Measurements from ENCODE around the gene ANAPC15. TPM values are rescaled to one million over a fixed set of nuclear protein-coding genes. Genes with fewer than 3 reads are reported as not detected.
A peak's percentile ranks its signal among the peaks of the same experiment; 100 is the strongest.

ANAPC15 gene
- total and polyA plus RNA-seq, 5 donors = 36.3 to 77.7 (median 42.4) TPM

DNA sequence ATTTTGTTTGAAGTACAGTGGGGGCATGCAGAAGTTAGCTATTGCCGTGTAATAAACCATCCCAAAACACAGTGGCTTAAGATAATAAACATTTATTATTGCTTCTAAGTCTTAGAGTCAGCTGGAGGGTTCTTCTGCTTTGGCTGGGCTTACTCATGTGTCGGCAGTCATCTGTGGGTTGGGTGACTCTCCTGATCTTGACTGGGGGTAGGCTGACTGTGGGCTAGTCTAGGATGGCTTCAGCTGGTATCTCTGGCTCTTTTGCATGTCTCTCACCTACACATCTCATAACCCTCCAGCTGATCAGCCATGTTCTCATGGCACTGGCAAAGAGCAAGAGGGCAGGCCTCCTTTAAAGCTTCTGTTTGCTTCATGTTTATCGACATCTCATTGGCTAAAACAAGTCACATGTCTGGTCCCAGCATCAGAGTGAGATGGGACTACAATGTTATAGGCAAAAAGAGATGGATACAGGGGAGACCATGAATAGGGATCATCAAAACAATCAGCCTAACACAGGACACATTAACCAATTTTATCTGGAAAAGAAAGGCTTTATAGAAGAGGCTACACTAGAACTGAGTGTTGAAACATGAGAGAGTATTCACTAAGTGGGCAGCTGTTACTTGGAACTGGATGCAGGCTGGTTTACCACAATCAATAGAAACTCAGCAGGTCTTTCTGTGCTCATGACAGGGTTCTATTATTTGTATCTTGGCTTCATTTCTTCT, 26.7 kb downstream of the ANAPC15 start:
- 91% methylated on average over 3 of the region's 3 CpGs for WGBS
- Histone ChIP-seq H3K27me3 (ENCODE audit: control insufficient read depth, insufficient read depth) (no peaks in the 10 kb centered on the region), H3K4me1 (ENCODE audit: control insufficient read depth, insufficient read depth, low read length) (no peaks in the 10 kb centered on the region), H3K4me3 (ENCODE audit: low read length) (no peak overlapping the region), H3K9me3 (ENCODE audit: control insufficient read depth, low read length) (no peaks in the 10 kb centered on the region), H3K27ac (ENCODE audit: low read length) (no peak overlapping the region)
- DNase-seq = no peak
- ATAC-seq = no peak
- intact Hi-C loops (cut with DNase I) = no loop called here

DNA sequence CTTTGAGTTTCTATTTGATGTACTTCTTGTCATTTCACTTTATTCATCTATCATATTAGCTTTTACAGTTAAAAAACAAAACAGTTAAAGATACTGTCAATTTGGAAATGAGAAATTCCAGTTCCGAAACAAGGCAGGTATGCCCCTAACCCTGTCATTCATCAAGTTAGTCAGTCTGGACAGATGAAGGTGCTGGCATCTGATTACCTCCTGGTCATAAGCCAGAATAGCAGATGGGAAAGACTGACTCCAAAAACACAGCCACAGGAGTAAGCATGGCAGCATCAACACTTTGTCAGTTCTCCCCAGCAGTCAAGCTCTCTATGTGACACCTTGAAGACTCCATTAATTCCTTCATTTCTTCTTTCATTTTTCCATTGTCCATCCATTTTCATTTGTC, 27.5 kb downstream of the ANAPC15 start:
- Histone ChIP-seq H3K4me3 (ENCODE audit: low read length) (no peak overlapping the region), H3K4me1 (ENCODE audit: control insufficient read depth, insufficient read depth, low read length) (no peaks in the 10 kb centered on the region), H3K9me3 (ENCODE audit: control insufficient read depth, low read length) (no peaks in the 10 kb centered on the region), H3K27ac (ENCODE audit: low read length) (no peak overlapping the region), H3K27me3 (ENCODE audit: control insufficient read depth, insufficient read depth) (no peaks in the 10 kb centered on the region)
- no peak for DNase-seq
- no peak for ATAC-seq
- intact Hi-C loops (cut with DNase I) = loop anchor here in 2 of 4 donors (5.0 kb wide), 2 partner anchors 43 to 58 kb away; no protein-coding TSS in a partner anchor
- WGBS = 90% methylated on average over 1 of the region's 1 CpG

DNA sequence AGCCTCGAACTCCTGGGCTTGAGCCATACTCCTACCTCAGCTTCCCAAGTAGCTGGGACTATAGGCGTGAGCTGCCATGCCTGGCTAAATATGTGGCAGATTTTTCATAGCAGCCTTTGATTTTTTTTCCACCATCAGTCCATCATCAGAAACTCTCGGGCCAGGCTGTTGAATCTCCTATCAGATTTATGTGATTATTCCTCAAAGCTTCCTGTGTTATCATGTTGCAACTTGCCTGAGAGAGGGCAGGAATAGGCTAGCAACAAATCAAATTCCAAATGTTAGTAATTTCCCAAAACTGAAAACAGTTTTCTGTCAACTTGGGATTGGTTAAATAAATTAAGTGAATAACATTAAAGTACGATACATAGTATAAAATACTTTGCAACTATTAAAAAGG, 28.4 kb downstream of the ANAPC15 start:
- no peak for DNase-seq
- intact Hi-C loops (cut with DNase I) = loop anchor here in 2 of 4 donors (5.0 kb wide), 2 partner anchors 42 to 57 kb away; no protein-coding TSS in a partner anchor
- 86% methylated on average over 4 of the region's 4 CpGs for WGBS

DNA sequence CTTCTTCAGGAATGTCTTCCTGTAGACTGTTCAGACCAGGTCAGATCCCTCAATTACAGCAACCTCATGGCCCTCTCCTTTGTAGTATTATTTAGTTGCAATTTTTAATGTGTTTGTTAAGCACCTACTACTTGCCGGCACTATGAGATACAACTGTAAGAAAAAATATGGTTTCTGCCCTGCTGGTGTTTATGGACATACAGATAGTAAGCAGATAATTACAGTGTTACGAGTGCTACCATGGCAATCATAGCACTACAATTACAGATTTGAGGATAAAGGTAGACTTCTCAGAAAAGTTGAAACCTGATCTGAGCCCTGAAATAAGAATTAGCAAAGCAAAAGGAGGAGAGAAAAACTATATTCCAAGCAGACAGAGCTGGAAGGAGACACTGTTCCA, 29.1 kb downstream of the ANAPC15 start:
- H3K27me3 ChIP-seq (ENCODE audit: control insufficient read depth, insufficient read depth) = no peaks in the 10 kb centered on the region
- DNase-seq (no peak), ATAC-seq (no peak)
- intact Hi-C loops (cut with DNase I) = loop anchor here in 2 of 4 donors (5.0 kb wide), 2 partner anchors 41 to 56 kb away; no protein-coding TSS in a partner anchor
- WGBS = 93% methylated on average over 2 of the region's 2 CpGs
- no peaks in the 10 kb centered on the region for H3K9me3 ChIP-seq (ENCODE audit: control insufficient read depth, low read length)
- H3K4me1 ChIP-seq (ENCODE audit: control insufficient read depth, insufficient read depth, low read length) = no peaks in the 10 kb centered on the region
- no peak overlapping the region for H3K27ac ChIP-seq (ENCODE audit: low read length)
- no peak overlapping the region for H3K4me3 ChIP-seq (ENCODE audit: low read length)

More for the DNA sequence above, 28.4 kb downstream of the ANAPC15 start:
- Histone ChIP-seq H3K27me3 (ENCODE audit: control insufficient read depth, insufficient read depth) (no peaks in the 10 kb centered on the region), H3K27ac (ENCODE audit: low read length) (no peak overlapping the region), H3K9me3 (ENCODE audit: control insufficient read depth, low read length) (no peaks in the 10 kb centered on the region), H3K4me3 (ENCODE audit: low read length) (no peak overlapping the region), H3K4me1 (ENCODE audit: control insufficient read depth, insufficient read depth, low read length) (no peaks in the 10 kb centered on the region)
- ATAC-seq = no peak

DNA sequence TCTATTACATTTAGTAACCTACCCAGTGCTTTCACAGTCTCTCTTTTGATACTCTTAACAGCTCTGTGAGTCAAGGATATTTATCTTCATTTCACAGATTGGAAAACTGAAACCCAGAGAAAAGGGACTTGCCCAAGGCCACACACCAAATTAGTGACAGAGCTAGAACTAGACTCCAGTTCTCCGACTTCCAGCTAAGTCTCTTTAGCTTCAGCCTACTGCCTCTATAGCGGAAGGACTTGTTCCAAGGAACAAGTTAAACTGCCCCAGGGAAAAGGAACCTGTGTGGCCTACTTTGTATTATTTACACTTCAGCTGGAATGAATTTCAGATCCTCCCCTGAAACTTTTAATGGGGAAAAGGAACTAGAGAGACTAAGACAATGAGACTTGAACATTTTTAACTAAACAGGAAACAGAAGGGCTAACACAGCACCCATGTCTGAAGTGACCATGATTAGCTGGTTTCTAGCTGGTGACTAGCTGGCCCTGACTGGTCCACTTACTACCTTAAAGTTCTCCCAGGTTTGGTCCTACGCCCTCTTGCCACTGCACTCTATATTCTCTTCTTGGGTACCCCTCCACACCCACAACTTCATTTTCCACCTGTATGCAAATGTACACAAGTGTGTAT, 30.6 kb downstream of the ANAPC15 start:
- no peaks in the 10 kb centered on the region for H3K9me3 ChIP-seq (ENCODE audit: control insufficient read depth, low read length)
- H3K4me3 ChIP-seq (ENCODE audit: low read length) = no peak overlapping the region
- intact Hi-C loops (cut with DNase I) = loop anchor here in 2 of 4 donors (5.0 kb wide), 2 partner anchors 40 to 55 kb away; no protein-coding TSS in a partner anchor
- no peak overlapping the region for H3K27ac ChIP-seq (ENCODE audit: low read length)
- ATAC-seq (no peak), DNase-seq (no peak)
- H3K4me1 ChIP-seq (ENCODE audit: control insufficient read depth, insufficient read depth, low read length) = no peaks in the 10 kb centered on the region
- 93% methylated on average over 3 of the region's 3 CpGs for WGBS
- H3K27me3 ChIP-seq (ENCODE audit: control insufficient read depth, insufficient read depth) = no peaks in the 10 kb centered on the region

DNA sequence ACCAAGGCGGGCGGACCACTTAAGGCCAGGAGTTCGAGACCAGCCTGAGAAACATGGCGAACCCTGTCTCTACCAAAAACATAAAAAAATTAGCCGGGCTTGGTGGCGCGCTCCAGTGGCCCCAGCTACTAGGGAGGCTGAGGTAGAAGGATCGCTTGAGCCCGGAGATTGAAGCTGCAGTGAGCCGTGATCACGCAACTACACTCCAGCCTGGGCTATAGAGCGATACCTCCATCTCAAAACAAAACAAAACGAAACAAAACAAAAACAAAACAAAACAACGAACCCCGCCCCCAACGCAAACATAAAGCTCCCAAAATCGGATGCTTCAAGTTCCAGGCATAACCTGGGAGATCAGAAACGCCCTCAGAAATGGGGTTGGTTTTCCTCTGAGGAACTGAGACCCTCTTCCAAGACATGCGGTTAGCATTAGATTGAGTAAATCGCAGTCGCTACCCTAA, 31.3 kb downstream of the ANAPC15 start:
- WGBS = 74% methylated on average over 21 of the region's 21 CpGs
- Histone ChIP-seq H3K4me3 (ENCODE audit: low read length) (peak overlapping the region; percentile 72), H3K9me3 (ENCODE audit: control insufficient read depth, low read length) (no peaks in the 10 kb centered on the region), H3K4me1 (ENCODE audit: control insufficient read depth, insufficient read depth, low read length) (no peaks in the 10 kb centered on the region), H3K27ac (ENCODE audit: low read length) (peak overlapping the region; percentile 93), H3K27me3 (ENCODE audit: control insufficient read depth, insufficient read depth) (no peaks in the 10 kb centered on the region)
- intact Hi-C loops (cut with DNase I) = loop anchor here in 2 of 4 donors (5.0 kb wide), 2 partner anchors 39 to 54 kb away; no protein-coding TSS in a partner anchor
- no peak for DNase-seq
- no peak for ATAC-seq

DNA sequence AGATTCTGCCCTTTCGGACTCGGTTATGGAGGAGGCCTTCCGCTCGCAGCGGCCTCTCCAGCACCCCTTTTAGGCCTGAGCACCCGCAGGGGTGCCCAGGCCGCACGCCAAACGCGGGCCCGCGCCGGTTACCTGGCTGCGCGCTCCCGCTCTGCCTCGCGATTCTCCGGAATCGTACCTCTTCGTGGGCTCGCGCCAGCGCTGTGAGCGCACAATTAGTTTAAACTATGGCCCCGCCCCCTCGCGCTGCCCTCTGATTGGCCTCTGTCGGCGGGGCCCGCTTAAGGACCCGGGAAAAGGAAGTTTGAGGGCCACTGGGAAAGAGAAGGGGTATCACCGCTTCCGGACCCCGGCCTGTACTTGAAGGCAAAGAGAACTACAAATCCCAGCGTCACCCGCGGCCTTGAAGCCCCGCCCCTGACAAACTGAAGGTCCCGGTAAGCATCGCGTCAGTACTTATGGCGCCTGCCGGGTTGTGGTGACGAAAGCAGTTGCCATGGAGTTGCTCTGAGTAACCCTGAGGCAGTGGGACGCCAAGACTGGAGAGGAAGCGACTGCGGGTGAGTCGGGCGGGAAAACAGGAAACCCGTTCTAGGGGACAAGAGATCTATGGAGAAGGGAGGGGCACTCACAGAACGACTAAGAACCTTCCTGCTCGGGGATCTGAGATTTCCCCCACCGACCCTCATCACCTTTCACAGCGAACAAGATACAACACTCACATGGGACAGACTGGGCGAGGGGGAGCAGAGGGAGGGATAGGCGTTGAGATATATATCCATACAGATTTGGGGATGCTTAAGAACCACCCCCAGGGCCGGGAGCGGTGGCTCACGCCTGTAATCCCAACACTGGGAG, 31.9 kb downstream of the ANAPC15 start, which contains the start of the genes LRRC51 and NUMA1:
Gene LRRC51, plus strand, starts transcription at position 525 of the 858 bp plus-strand sequence. CDS start 8,234 bp downstream, outside the sequence.
Gene NUMA1, minus strand, starts transcription at position 217 of the 858 bp plus-strand sequence. CDS start 44,599 bp downstream, outside the sequence.
- H3K27ac ChIP-seq (ENCODE audit: low read length) = peak within 1 kb of the TSS; percentile 95
- intact Hi-C loops (cut with DNase I) = loop anchor here in 2 of 4 donors (5.0 kb wide), 2 partner anchors 38 to 53 kb away; no protein-coding TSS in a partner anchor
- DNase-seq (peak; percentile 99 to 100 (median 99)), ATAC-seq (peak; percentile 98)
- no peaks in the 10 kb centered on the region for H3K9me3 ChIP-seq (ENCODE audit: control insufficient read depth, low read length)
- H3K4me3 ChIP-seq (ENCODE audit: low read length) = peak within 1 kb of the TSS; percentile 72
- WGBS = under 1% methylated on average over 60 of the region's 60 CpGs
- no peaks in the 10 kb centered on the region for H3K27me3 ChIP-seq (ENCODE audit: control insufficient read depth, insufficient read depth)
- H3K4me1 ChIP-seq (ENCODE audit: control insufficient read depth, insufficient read depth, low read length) = no peaks in the 10 kb centered on the region

DNA sequence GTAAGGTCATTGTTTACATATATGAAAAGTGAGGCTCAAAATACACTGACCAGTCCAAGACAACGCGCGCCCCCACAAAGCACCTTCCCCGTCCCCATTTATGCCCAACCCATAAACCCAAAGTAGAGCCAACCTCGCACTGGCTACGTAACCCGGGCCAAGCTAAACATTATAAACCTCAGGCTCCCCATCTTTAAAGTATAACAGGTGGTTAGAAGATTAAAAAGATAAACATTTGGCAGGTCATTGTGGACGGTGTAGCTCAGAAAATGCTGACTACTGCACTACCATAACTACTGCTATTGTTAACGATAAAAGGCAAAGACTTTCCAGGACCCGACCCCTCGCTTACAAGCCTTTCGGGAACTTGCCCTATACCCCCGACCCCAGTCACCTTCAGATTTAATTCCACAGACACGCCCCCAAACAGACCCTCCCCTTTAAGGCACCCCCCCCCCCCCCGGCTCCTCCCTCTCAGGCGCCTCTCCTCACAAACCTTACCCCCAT, 32.6 kb downstream of the ANAPC15 start:
- H3K4me1 ChIP-seq (ENCODE audit: control insufficient read depth, insufficient read depth, low read length) = no peaks in the 10 kb centered on the region

DNA sequence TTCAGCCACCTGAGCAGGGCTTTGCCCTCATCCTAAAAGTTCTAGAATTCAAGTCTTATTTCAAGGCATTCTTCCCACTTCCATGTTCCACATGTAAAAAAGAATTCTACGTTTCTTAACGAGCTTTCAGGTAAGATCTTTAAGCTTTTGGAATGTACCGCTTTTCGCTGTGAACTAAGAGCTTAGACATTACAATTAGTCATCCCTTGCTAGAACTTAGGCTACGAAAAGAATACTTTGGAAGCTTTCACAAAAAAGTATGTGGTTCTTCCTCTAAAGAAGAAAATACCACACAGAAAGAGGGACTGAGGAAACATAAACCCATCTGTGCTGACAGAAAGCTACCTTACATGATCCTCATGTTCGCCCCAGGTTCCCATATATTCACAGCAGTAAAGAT, 34.0 kb downstream of the ANAPC15 start:
- 83% methylated on average over 6 of the region's 6 CpGs for WGBS
- H3K27ac ChIP-seq (ENCODE audit: low read length) = peak overlapping the region; percentile 14
- no peak for DNase-seq
- H3K4me3 ChIP-seq (ENCODE audit: low read length) = no peak overlapping the region
- H3K9me3 ChIP-seq (ENCODE audit: control insufficient read depth, low read length) = no peaks in the 10 kb centered on the region
- no peak for ATAC-seq
- intact Hi-C loops (cut with DNase I) = loop anchor here in 1 of 4 donors (5.0 kb wide), 1 partner anchor 36 kb away; no protein-coding TSS in a partner anchor
- no peaks in the 10 kb centered on the region for H3K4me1 ChIP-seq (ENCODE audit: control insufficient read depth, insufficient read depth, low read length)
- no peaks in the 10 kb centered on the region for H3K27me3 ChIP-seq (ENCODE audit: control insufficient read depth, insufficient read depth)

More for the DNA sequence above, 32.6 kb downstream of the ANAPC15 start:
- Histone ChIP-seq H3K27ac (ENCODE audit: low read length) (peak overlapping the region; percentile 95), H3K4me3 (ENCODE audit: low read length) (peak overlapping the region; percentile 72), H3K27me3 (ENCODE audit: control insufficient read depth, insufficient read depth) (no peaks in the 10 kb centered on the region), H3K9me3 (ENCODE audit: control insufficient read depth, low read length) (no peaks in the 10 kb centered on the region)
- DNase-seq (no peak), ATAC-seq (peak; percentile 0 to 64)
- intact Hi-C loops (cut with DNase I) = loop anchor here in 3 of 4 donors (5.0 kb wide), 2 partner anchors 38 to 53 kb away; no protein-coding TSS in a partner anchor
- WGBS = 5% methylated on average over 16 of the region's 16 CpGs

DNA sequence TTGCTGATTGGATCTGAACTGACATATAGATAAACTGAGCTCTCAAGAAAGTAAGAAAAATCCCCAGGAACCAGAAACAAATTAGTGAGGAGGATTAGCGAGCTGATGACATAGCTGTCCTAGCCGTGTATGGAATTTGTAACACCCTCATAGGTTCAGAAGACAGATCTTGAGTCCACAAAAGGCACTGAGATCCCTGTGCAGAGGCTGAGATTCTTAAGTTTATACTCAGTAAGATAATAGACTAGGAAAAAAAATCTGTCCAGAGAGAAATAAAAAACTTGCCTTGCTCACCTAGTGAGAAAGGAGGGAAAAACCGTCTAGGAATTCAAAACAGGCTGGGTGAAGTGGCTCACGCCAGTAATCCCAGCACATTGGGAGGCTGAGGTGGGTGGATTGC, 36.7 kb downstream of the ANAPC15 start:
- H3K27ac ChIP-seq (ENCODE audit: low read length) = no peak overlapping the region
- intact Hi-C loops (cut with DNase I) = loop anchor here in 1 of 4 donors (5.0 kb wide), 1 partner anchor 33 kb away; no protein-coding TSS in a partner anchor

More for the DNA sequence above, 36.7 kb downstream of the ANAPC15 start:
- 90% methylated on average over 4 of the region's 4 CpGs for WGBS
- H3K27me3 ChIP-seq (ENCODE audit: control insufficient read depth, insufficient read depth) = no peaks in the 10 kb centered on the region
- no peak for ATAC-seq
- peaks cover 2% of the 10 kb centered on the region for H3K4me1 ChIP-seq (ENCODE audit: control insufficient read depth, insufficient read depth, low read length)
- H3K4me3 ChIP-seq (ENCODE audit: low read length) = no peak overlapping the region
- DNase-seq = no peak
- no peaks in the 10 kb centered on the region for H3K9me3 ChIP-seq (ENCODE audit: control insufficient read depth, low read length)

Measured in right cardiac atrium (tissue), 5 donors.